ENCODE results near the gene ROBO1.

GRCh38 chr3:79202471-79203143 lies 565.2 kb downstream of the ROBO1 start:
- TF ChIP-seq EZH2 (IDR thresholded peaks at IDR 0.05) (no peak), POLR2AphosphoS5 (IDR thresholded peaks at IDR 0.05; ENCODE audit: borderline replicate concordance, low read depth, low read length) (no peak)

Measured in SK-N-MC (cell line).